ENCODE measurements around the gene IMMT.
"Not testable (repeated sequence)": the region's sequence is repeated elsewhere in the genome, so short reads cannot be mapped to it uniquely, and the experiment has no call there.

IMMT gene

GRCh38 chr2:86202336-86202692, 7.1 kb upstream of the IMMT start:
- no peak for DNase-seq (ENCODE audit: low read depth in 3 of 3, low spot score in 1 of 3)

- no peak for DNase-seq (ENCODE audit: low read depth in 3 of 3, low spot score in 1 of 3)
Observed at GRCh38 chr2:86201671-86202335, 6.5 kb upstream of the IMMT start.

- DNase-seq (ENCODE audit: low read depth in 3 of 3, low spot score in 1 of 3) = not testable (repeated sequence)
Observed at GRCh38 chr2:86200564-86200963, 5.3 kb upstream of the IMMT start.

- DNase-seq (ENCODE audit: low read depth in 3 of 3, low spot score in 1 of 3) = no peak
Observed at GRCh38 chr2:86199834-86200177, 4.5 kb upstream of the IMMT start.

DNA sequence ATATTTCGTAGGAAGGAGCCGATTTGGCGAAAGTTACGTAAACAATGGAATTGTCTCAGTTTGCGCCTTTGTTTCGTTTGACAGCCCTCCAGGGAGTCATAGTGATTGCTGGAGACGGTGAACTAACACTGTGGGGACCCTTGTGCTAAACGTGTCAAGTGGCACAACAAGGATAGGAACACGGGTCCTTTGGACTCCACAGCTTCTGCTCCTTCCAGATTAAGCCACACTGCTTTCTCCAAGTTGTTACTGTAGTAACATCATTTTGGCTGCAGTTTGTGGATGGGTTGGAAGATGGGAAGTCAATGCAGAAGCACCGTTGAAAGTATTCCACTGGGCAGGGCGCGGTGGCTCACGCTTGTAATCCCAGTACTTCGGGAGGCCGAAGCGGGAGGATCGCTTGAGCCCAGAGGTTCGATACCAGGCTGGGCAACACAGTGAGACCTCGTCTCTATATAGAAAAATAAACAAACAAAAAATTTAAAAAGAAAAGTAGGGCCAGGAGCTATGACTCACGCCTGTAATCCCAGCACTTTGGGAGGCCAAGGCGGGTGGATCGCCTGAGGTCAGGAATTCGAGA, 636 bp upstream of the IMMT start:
- DNase-seq (ENCODE audit: low read depth in 3 of 3, low spot score in 1 of 3) = no peak

DNA sequence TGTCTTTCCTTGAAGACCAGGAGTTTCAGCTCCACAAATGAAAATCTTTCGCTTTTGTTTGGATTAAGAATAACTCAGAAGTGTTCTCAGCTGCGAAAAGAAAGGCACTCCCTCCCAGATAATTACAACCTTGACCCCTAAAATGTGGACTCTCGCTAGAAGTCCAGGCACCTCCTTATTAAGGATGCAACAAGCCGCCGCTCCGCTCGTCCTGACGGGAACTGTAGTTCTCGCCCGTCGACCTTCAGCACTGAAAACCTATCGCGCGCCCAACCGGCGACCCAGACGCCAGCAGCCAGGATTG, 559 bp downstream of the IMMT start:
- peak in 1 of 3 donors; percentile 71 for DNase-seq (ENCODE audit: low read depth in 3 of 3, low spot score in 1 of 3)

GRCh38 chr2:86193901-86194567, 1.2 kb downstream of the IMMT start:
- no peak for DNase-seq (ENCODE audit: low read depth in 3 of 3, low spot score in 1 of 3)

GRCh38 chr2:86189782-86190416, 5.4 kb downstream of the IMMT start:
- no peak for DNase-seq (ENCODE audit: low read depth in 3 of 3, low spot score in 1 of 3)

- DNase-seq (ENCODE audit: low read depth in 3 of 3, low spot score in 1 of 3) = no peak
Observed at GRCh38 chr2:86186431-86186830, 8.8 kb downstream of the IMMT start.

- no peak for DNase-seq (ENCODE audit: low read depth in 3 of 3, low spot score in 1 of 3)
Observed at GRCh38 chr2:86185517-86186212, 9.6 kb downstream of the IMMT start.

- DNase-seq (ENCODE audit: low read depth in 3 of 3, low spot score in 1 of 3) = no peak
Observed at GRCh38 chr2:86176597-86176996, 18.7 kb downstream of the IMMT start.

DNA sequence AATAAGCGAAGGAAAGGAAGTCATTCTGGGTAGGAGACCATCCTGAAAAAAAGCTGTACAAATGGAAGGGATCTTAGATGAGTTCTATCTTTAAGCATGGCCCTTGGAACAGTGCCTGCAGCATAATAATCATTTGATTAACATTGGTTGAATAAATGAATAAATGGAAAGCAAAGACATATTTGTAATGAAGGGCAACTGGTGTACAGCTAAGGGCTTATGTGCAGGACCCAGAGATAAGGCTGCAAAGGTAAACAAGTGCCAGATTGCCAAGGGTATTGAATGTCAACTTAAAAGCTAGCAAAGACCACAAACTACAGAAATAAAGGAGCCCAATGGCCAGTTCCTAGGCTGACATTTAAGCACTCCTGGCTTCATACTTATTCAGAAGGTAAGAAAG, 19.4 kb downstream of the IMMT start:
- DNase-seq (ENCODE audit: low read depth in 3 of 3, low spot score in 1 of 3) = no peak

DNA sequence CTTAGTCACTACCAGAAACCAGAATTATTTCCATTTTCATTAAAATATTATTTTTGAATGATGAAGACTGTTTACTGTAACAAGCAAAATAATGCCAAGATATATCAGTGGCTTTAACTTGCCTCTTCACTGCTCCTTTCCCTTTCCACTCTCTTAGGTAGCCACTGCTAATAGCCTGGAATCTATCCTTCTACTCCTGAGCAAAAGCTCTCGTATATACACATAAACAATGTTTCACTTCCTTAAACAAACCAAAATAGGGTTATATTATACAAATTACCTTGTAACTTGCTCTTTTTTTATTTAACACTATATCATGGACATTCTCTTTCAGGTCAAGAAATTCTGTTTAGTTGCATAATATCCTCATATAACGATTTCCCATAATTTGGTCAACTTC, 20.8 kb downstream of the IMMT start:
- no peak for DNase-seq (ENCODE audit: low read depth in 3 of 3, low spot score in 1 of 3)

GRCh38 chr2:86172610-86173009, 22.7 kb downstream of the IMMT start:
- no peak for DNase-seq (ENCODE audit: low read depth in 3 of 3, low spot score in 1 of 3)

DNA sequence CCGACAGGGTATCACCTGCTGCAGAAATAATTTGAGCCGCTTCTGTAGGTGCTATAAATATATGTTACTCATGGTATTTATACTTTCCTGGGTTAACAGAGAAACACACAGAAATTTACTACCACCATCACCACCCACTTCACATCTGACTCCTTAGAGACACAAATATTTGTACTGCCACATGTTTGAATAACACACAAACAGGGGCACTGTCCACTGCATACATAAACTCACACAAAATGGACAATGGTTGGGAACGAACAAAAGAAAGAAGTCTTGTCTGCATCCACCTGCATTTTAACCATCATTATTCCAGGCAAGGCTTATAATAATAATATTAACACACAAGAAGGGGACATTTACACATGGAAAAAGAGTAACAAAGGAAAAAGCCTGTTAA, 24.0 kb downstream of the IMMT start:
- no peak for DNase-seq (ENCODE audit: low read depth in 3 of 3, low spot score in 1 of 3)

DNA sequence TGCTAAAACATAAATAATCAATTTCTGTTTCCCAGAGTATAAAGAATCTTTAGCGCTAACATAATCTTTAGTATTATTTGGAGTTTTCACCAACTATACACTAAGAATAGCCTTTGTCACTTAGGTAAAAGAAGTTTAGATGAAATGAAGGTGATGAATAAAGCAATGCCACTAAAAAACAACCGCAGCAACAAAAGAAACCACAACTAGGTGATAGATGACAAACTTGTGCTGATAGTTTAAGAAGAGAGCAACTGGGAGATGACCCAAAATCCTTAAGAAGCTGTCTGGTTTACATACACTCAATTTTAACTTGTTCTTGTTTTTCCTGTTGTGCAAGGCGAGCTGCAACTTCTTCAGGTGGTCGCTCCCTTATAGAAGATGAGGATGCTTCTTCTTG, 24.8 kb downstream of the IMMT start:
- DNase-seq (ENCODE audit: low read depth in 3 of 3, low spot score in 1 of 3) = no peak

- DNase-seq (ENCODE audit: low read depth in 3 of 3, low spot score in 1 of 3) = no peak
Observed at GRCh38 chr2:86160156-86160952, 34.9 kb downstream of the IMMT start.

DNA sequence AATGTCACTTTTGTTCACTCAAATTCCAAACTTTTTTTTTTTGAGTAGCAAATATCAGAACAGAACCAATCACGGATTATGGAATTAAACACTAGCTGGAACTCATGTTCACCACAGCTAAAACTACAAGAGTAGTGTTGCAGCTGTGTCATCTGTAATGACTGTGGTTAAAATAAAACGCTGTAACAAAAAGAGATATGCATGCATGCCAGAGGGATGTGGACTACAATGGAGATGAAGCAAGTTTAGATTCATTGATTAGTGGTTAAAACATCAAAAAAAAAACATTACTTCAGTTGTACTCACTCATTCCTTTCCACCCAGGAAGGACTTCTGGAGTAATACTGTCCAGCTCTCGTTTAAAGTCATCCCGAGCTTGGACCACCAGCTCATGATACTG, 37.0 kb downstream of the IMMT start:
- DNase-seq (ENCODE audit: low read depth in 3 of 3, low spot score in 1 of 3) = no peak

GRCh38 chr2:86157009-86157556, 38.2 kb downstream of the IMMT start:
- no peak for DNase-seq (ENCODE audit: low read depth in 3 of 3, low spot score in 1 of 3)

GRCh38 chr2:86150502-86150901, 44.8 kb downstream of the IMMT start:
- DNase-seq (ENCODE audit: low read depth in 3 of 3, low spot score in 1 of 3) = no peak

DNA sequence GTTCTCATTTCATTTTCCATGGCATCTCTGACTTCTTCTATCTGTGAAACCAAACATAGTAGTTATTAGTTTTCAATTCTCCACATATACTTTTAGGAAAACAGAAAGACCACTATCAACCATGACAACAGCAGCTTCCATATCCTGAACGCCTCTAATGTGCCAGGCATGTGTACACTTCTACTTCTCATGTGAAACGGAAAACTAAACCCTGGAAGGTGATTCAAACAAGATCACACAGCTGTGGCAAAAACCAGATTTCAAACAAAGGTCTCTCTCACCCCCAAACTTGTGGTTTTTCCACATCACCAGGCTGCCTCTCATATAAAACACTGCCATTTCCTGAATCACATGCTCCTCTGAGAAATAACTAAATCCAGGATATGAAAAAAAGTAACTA, 47.5 kb downstream of the IMMT start:
- no peak for DNase-seq (ENCODE audit: low read depth in 3 of 3, low spot score in 1 of 3)
